Measurements from ENCODE around the gene POLR3E.

The POLR3E gene

GRCh38 chr16:22369221-22369811, 72.1 kb downstream of the POLR3E start:
- no peak for ATAC-seq

GRCh38 chr16:22370038-22370820, 73.0 kb downstream of the POLR3E start:
- ATAC-seq: no peak

- no peak for ATAC-seq
These were observed 75.9 kb downstream of the POLR3E start for GRCh38 chr16:22372882-22373661.

- ATAC-seq: peak in 1 of 2 donors; percentile 4
These were observed 76.6 kb downstream of the POLR3E start for GRCh38 chr16:22373662-22374310.

- peak; percentile 93 to 94 for ATAC-seq
These were observed 77.3 kb downstream of the POLR3E start, which contains the start of gene CDR2 for GRCh38 chr16:22374311-22375116. Gene CDR2 (minus strand): TSS chr16:22374619. CDS start chr16:22374309, 310 bp downstream.

- ATAC-seq: no peak
These were observed 78.1 kb downstream of the POLR3E start for GRCh38 chr16:22375117-22375962.

- no peak for ATAC-seq
These were observed 78.9 kb downstream of the POLR3E start for GRCh38 chr16:22375963-22376640.

GRCh38 chr16:22379656-22380055, 82.4 kb downstream of the POLR3E start:
- no peak for ATAC-seq

GRCh38 chr16:22380529-22380928, 83.3 kb downstream of the POLR3E start:
- ATAC-seq: no peak

- no peak for ATAC-seq
These were observed 84.2 kb downstream of the POLR3E start for GRCh38 chr16:22381392-22381791.

- ATAC-seq: no peak
These were observed 86.6 kb downstream of the POLR3E start for GRCh38 chr16:22383827-22384226.
